Activated CD4-positive, alpha-beta T cell treated with anti-CD3 and anti-CD28 coated beads, Interleukin-2, amount 50 U/mL, for 4 hours (primary cell): ENCODE data around the gene SH3BP4.

Source experiments
- DNase-seq, 2 experiments: peaks; one replicate each; pipeline ENCODE4 v3.0.0-alpha.2; 2020

The SH3BP4 gene, protein sequence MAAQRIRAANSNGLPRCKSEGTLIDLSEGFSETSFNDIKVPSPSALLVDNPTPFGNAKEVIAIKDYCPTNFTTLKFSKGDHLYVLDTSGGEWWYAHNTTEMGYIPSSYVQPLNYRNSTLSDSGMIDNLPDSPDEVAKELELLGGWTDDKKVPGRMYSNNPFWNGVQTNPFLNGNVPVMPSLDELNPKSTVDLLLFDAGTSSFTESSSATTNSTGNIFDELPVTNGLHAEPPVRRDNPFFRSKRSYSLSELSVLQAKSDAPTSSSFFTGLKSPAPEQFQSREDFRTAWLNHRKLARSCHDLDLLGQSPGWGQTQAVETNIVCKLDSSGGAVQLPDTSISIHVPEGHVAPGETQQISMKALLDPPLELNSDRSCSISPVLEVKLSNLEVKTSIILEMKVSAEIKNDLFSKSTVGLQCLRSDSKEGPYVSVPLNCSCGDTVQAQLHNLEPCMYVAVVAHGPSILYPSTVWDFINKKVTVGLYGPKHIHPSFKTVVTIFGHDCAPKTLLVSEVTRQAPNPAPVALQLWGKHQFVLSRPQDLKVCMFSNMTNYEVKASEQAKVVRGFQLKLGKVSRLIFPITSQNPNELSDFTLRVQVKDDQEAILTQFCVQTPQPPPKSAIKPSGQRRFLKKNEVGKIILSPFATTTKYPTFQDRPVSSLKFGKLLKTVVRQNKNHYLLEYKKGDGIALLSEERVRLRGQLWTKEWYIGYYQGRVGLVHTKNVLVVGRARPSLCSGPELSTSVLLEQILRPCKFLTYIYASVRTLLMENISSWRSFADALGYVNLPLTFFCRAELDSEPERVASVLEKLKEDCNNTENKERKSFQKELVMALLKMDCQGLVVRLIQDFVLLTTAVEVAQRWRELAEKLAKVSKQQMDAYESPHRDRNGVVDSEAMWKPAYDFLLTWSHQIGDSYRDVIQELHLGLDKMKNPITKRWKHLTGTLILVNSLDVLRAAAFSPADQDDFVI

DNA sequence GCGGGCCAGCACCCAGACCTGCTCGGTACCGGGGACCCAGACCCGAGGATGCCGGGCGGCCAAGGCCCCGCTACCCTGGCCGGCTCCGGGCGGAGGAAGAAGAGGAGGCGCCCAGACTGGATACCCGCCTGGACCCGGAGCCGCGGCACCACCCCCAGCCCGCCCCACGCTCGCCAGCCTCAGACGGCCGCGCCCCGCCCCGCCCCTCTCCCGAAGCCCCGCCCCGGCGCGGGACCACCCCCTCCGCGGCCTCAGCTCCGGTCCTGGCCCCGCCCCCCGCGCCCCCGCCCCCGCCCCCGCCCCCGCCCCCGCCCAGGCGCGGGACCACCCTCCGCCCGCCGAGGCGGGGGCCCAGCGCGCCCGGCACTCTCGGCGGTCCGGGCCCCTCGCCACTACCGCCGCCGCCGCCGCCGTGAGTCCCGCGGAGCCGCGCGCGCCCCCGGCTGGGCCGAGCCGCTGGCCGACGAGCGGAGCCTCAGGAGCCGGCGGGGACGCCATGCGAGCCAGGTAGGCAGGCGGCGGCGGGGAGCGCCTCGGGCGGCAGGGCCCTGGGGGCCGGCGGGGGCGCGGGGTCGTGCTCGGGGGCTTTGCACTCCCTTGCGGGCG is at the start of gene SH3BP4:
TSS of gene SH3BP4 (plus strand) at position 354 of the 606 bp plus-strand sequence. CDS start 82,986 bp downstream, outside the sequence.
- peak in 1 of 2 experiments; percentile 3 for DNase-seq

DNA sequence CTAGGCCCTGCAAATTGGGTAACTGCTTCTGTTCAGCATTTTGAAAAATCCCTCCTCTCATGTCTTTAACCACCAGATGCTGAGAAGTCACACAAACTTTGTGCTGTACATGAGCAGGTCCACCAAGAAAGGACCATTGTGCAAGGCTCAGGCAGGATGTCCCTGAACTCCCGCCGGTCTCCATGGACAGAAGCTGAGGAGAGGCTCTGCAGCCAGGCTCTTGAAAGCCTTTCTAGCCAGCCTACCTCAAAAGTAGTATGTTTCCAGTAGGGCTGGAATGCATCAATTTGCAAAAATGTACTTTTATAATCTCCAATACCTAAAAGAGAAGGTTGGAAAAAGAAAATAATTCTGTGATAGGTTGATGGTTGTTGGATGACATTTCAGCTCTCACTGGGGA is 47.0 kb upstream of the SH3BP4 start:
- no peak for DNase-seq

DNA sequence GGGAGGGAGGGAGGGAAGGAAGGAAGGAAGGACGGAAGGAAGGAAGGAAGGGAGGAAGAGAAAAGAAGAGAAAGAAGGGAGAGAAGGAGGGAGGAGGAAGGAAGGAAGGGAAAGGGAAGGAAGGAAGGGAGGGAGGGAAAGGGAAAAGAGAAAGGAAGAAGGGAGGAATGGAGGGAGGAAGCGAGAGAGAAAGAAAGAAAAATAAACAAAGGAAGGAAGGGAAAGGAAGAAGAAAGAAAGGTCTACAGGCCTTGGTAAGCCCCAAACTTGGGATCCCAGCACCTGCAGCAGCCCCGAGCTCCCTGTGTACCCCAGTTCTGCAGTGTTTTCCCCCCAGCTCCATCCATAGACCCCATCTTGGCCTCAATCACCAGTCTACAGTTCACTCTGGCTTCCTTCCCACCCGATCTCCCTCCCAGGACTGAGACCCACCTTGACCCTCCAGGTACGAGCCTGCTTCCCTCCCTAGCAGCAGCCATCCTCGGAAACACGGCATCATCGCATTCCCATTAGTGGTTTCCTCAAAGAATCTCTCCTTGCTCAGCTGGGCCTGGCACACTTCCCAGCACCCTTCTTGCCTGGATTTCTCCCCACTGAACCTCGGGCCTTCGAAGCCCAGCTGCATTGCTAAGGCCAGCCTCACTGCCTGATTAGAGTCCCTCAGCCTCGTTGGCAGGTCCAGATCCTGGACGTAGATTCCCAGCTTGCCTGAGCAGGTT is 46.1 kb upstream of the SH3BP4 start:
- no peak for DNase-seq

DNA sequence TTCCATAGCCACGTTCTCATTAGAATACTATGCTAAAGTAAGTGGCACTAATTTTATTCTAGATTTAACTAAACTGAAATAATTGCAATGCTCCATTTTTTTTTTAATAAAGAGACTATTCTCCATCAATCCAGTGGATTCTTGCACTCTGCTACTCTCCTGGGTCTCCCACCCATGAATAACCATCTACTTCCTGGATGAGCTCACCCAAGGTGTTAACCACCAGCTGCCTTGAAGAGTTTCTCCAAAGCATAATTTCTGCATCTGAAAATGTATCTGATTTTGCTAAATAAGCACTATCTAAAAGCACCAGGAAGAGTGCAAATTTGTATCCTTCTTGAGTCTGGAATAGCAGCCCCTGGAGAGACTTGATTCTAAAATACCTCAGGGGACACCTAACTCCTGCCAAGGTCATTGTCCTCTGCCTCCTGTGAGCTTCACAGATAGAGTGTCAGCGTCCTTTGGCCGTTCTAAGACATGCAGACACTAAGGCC is 41.6 kb upstream of the SH3BP4 start:
- no peak for DNase-seq

DNA sequence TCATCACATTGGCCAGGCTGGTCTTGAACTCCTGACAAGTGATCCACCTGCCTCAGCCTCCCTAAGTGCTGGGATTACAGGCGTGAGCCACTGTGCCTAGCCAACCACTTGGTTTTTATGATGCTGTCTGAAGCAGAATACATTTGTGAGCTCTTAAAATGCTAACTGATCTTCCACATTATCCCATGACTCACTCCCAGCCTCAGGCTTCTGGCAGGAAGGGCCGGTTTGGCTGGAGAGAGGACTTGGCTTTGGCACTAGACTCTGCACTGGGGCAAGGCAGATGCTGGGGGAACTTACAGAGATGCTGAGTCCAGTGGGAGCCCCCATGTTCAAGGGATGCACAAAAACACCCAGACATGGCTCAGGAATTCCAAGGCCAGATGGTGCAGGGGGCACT is 40.5 kb upstream of the SH3BP4 start:
- no peak for DNase-seq

DNA sequence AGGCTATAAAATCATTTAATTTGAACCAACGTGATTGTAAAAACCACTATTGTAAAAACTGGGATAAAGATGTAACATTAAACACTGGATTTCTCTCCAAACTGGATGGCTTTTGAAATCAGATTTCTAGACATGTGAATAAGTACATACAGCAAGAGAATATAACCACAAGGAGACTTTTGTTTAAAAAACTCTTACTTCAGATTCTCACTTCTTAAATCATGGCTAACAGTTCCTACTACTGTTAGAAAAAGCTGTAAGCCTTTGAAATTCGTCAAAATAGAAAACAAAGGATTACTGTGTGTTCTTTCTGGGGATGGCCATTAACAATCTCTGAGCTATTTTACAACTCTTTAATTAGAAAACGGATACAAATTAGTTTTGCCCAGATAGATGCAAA is 39.4 kb upstream of the SH3BP4 start:
- no peak for DNase-seq

DNA sequence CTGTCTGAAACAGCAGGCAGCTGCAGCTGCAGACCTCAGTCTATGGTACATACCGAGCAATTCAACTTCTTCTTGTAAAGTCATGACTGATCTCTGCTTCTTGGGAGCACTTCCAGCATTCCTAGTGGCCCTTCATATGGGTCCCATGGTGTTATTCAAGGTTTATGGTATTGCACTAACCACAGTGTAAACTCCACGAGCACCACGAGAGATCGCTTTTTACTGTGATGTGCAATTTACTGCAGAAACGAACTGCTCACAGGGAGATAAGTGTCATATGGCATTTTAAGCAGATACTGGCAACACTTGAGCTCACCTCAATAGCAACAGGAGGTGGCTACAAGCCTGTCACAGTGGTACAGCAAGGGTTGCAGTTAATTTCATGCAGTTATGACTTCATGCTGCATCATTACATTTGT is 38.6 kb upstream of the SH3BP4 start:
- no peak for DNase-seq

DNA sequence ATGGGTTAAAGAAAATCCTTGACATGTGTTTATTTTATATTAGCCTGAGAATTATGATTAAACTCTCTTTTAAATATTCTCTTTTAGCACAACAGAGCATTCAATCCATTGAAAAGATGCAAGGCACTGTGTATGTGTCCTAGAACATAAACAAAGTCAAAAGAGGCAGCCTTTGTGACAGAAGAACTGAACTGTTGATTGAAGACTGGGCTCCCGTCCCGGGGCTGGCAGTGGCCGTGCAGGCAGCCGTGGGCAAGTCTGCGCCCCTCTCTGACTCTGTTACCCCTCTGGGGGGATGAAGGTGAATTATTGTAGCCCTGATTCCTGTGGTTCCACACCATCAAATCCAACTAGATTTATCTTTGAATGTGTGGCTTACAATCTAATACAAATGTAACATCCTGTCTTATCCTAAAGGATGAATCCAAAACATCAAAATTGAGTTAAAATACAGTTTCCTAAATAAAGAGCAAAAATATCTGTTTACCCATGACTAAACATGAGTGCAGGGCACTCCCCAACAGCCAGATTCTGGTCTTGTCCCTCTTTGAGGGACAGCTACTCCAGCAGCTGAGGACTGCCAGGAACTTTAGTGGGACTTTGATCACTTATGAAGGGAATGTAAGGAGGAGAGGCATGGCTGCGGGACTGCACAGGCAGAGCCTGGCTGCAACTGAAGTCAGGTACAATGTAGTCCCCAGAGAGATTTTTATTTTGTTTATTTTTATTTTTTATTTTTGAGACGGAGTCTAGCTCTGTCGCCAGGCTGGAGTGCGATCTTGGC is 37.3 kb upstream of the SH3BP4 start:
- DNase-seq: no peak

DNA sequence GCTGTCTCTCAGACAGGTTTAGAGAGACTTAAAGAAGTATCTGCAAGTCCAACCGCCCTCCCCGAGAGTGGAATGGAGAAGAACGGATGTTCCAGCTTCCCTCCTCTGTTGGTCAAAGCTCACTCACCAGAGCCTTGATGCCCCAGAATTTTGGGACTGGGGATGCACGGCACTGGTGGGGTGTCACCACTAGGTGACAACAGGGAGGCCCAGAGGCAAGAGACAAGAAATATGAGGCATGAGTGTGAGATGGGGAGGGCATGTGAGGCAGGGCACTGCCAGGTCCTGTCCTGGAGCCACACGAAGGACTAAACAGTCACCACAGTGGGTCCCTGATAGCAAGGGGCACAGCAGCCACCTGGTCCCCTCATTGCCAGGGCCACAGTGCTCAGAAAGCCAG is 35.1 kb upstream of the SH3BP4 start:
- no peak for DNase-seq

DNA sequence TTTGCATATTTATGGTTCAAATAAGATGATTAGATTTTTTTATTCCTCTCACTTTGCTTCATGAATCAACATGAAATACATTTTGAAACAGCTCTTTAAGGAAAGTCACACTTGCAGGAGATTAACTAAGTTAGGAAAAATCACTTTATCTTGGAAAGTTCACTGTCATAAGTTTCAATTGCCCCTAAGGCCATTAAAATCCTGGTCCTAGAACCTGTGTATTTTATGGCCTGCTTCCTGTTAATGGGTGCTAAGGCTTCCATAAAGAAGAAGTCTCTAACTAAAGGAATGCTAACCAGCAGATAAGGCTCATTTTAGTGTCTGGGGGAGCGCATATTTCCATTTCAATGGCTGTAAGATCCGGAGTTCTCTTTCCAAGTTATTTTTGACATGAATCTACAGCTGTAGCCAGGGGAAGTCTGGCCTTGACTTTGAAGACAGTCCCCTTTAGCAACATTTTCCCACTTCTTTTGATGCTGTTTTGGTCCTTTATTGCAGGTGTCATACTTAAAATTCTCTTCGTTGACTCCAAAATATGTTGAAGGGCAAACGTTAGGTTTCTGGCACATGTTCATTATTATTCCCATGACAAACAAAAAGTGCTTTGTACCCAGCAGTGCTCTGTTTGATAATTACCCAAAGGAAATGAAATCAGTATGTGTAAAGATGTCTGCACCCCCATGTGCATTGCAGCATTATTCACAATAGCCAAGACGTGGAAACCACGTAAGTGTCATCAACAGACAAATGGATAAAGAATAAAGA is 34.4 kb upstream of the SH3BP4 start:
- DNase-seq: no peak

DNA sequence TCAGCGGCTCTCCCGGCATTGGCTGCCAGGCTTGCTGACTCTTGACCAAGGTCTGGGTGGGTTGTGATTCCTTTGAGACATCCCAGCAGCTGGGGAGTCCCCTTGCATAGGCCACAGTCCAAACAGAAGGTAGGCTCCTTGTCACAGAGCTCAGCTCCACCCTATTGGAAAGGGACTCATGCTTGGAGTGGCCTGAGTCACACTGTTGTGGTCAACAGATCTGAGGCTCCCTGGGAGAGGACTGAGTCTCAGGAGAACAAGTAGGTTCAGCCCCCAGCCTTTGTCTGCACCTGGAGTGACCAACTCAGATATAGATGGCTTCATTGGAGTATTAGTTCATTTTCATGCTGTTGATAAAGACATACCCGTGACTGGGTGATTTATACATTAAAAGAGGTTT is 32.1 kb upstream of the SH3BP4 start:
- DNase-seq: no peak

DNA sequence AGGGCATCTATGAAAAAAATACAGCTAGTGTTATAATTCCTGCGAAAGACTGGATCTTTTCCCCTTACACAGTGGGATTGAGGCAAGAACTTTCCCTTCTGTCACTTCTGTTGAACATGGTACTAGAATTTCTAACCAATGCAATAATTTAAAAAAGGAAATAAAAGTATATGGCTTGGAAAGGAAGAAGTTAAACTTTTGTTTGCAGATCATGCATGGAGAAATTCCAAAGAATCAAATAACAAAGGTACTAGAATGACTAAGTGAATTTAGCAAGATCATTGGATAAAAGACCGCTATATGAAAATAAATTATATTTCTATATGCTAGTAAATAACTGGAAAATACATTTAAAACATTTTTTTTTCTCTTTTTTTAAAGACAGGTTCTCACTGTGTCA is 31.0 kb upstream of the SH3BP4 start:
- DNase-seq: no peak

DNA sequence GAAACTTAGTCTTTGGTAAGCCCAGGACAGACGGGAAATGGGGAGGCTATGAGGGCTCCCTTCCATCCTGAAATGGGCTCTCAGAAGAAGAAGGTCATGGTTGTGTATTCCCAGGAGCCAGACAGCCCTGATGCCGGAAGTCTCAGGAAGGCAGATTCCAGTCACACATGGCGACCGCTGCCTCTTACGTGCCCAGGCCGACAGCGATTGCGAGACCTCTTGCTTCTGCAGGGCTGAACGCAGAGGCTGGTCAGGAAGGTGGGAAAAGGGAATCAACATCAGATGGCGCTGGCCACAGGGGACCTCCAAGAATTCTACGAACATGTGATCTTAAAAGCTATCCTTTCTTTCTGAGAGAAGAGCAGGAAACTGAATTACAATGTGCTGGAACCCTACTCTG is 22.8 kb upstream of the SH3BP4 start:
- DNase-seq: no peak

DNA sequence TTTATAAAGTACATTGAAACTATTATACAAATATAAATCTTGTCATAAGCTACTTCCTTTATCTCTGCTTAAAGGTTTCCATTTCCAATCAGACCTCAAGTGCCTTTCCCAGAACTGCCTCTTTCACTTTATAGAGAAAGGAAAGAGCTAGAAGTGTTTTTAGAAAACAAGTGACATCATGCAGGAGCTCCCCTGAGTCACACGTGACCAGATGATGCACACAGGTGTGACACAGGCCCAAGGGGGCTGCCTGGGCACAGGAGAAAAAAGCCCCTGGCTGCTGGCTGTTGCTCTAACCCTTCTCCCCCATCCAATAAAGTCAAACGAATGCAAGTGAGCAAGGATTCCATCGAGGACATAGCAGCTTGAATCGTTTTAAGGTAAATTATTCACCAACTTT is 21.4 kb upstream of the SH3BP4 start:
- no peak for DNase-seq

DNA sequence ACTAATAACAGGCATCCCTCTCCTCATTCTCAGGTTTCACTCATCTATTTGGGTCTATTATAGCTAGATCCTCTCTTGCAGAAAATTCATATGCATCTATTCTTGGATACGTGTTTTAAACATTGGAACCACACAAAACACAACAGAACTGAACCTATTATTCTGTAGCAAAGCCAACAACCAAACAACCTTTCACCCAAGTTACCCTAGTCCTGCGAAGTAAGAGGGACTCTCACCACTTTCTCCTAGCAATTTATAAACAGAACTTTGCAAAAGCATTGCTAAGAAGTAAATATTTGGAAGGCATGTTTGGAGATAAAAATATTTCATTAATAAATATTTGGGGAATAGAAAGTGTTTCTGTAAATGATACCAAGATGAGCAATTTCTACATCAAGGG is 20.4 kb upstream of the SH3BP4 start:
- no peak for DNase-seq

DNA sequence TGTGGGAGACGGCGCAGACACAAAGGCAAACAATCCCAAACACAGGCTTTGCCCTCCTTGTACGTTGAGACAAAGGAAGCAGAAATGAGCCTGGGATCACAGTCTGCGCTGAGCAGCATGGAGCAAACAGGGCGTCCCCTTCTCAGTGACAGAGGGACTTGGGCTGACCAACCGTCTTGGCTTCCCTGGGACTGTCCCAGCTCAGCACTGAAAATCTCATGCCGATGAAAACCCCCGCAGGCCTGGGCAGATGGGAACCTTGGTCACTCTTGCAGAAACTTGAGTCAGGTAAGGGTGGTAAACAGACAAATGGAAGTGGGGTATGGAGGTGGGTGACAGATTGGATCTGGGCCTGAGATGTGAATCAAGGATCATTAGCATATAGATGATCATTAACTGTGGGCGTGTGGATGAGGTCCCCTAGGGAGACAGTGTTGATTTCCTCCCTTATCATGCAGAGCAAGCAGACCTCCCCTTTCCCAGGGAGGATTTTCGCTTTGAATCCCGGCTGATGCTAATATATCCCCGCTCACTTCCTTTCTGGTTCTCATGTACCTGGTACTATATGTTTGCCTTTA is 19.1 kb upstream of the SH3BP4 start:
- no peak for DNase-seq

DNA sequence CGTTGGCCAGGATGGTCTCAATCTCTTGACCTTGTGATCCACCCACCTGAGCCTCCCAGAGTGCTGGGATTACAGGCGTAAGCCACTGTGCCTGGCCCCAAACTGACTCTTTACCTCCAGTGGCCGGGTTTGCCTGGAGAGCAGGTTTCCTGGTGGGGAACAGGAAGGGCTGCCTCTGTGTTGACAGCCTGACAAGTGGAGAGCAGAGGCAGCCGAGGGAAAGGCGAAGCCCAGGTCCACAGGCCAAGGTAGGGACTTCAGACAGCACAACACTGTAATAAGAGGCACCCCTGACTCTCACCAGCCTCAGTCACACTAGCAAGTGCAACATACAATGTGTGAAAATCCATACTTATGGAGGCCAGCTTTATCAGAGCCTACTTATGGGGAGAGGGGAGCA is 16.5 kb upstream of the SH3BP4 start:
- no peak for DNase-seq

DNA sequence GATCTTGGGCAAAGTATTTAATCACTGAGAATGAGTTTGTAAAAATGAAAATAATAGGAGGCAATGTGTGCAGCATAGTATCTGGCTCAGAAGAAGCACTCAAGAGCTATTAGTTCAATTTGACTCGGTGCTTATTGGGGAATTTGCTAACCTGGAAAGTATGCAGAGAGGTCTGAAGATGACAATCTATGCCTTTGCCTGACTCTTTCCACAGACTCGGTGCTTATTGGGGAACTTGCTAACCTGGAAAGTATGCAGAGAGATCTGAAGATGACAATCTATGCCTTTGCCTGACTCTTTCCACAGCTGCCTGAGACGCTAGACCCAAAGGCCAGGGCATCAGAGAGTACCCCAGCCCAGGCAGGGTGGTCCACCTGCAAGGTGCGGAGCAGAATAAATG is 12.2 kb upstream of the SH3BP4 start:
- DNase-seq: no peak

DNA sequence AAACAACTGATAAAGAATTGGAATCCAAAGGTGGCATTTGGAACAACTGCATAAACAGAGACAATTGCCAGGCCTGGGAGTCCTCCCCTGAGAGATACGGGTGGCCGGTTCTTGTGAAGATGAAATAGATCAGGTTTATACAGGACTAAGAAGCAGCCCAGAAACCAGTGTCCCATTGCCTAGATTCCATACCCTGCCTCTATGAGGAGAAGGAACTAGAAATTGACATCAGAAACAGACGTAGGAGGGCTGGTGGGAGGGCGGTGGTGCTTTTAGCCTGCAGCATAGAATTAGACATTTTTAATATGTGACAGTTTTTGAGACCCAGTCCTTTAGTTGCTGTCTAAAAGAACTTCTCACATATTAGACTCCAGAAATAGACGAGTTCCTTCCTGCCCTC is 11.8 kb upstream of the SH3BP4 start:
- DNase-seq: no peak

DNA sequence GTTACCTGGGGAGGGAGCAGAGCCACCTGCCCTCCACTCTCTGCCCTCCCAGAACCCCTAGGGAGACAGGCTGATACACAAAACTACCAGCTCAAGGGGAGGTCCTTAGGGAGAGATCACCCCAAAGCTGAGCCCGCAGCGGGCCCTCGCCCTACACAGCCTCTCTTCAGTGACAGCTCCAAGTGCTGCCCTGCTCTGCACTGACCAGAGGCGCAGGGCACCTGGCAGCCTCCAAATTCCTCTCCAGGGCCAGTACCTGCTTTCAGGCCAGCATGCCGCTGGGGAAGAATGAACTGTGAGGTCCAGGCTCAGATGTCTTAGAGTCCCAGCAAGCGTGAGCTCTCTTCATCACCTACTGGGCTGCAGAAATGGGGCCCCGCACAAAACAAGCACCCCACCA is 11.3 kb upstream of the SH3BP4 start:
- no peak for DNase-seq
